Suprapubic skin (tissue), 4 donors: Measurements from ENCODE around the gene TSPAN14.

Experiments
- EP300 ChIP-seq: sonication (generic); formaldehyde crosslinking; IDR thresholded peaks from one replicate; pipeline ENCODE4 v1.6.1; 2017; ENCODE audit warnings: antibody characterized with exemption
- POLR2A ChIP-seq, 2 donors: fragments of 450-650 bp; IDR thresholded peaks; one replicate each; pipeline ENCODE4 v1.6.1; 2017; ENCODE audit warnings: antibody characterized with exemption in 2 of 2, mild to moderate bottlenecking in 2 of 2, moderate library complexity in 2 of 2
- POLR2AphosphoS5 ChIP-seq, 3 donors: sonication (generic); formaldehyde crosslinking; IDR thresholded peaks; one replicate each; pipeline ENCODE4 v1.6.1; 2017; ENCODE audit warnings: antibody characterized with exemption in 3 of 3
- TF ChIP-seq, protein P1 (sequence below), 2 donors: fragments of 200-600 bp in 1 of 2; fragments of 450-650 bp in 1 of 2; sonication (generic) in 1 of 2; IDR thresholded peaks; one replicate each; pipeline ENCODE4 v1.5.1; 2016 to 2019; ENCODE audit warnings: antibody characterized with exemption in 2 of 2, mild to moderate bottlenecking in 1 of 2, moderate library complexity in 1 of 2

DNA sequence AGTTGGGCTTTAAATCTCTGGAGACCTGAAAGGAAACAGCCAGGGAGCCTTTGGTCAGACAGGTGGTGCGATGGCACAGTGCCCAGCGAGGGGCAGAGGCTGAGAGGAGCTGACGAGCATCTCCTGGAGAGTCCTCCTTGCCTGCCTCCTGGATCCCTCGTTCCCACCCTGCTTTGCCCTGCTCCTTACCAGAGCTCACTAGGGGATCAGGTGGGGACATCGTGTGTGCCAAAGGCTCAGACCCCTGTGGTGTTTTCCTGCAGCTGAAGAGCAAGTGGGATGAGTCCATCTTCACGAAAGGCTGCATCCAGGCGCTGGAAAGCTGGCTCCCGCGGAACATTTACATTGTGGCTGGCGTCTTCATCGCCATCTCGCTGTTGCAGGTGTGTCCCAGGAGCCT, 61.8 kb downstream of the TSPAN14 start:
- TF ChIP-seq, protein P1, sequence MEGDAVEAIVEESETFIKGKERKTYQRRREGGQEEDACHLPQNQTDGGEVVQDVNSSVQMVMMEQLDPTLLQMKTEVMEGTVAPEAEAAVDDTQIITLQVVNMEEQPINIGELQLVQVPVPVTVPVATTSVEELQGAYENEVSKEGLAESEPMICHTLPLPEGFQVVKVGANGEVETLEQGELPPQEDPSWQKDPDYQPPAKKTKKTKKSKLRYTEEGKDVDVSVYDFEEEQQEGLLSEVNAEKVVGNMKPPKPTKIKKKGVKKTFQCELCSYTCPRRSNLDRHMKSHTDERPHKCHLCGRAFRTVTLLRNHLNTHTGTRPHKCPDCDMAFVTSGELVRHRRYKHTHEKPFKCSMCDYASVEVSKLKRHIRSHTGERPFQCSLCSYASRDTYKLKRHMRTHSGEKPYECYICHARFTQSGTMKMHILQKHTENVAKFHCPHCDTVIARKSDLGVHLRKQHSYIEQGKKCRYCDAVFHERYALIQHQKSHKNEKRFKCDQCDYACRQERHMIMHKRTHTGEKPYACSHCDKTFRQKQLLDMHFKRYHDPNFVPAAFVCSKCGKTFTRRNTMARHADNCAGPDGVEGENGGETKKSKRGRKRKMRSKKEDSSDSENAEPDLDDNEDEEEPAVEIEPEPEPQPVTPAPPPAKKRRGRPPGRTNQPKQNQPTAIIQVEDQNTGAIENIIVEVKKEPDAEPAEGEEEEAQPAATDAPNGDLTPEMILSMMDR (IDR thresholded peaks at IDR 0.05) = no peak
- TF ChIP-seq POLR2AphosphoS5 (IDR thresholded peaks at IDR 0.05) (no peak), POLR2A (IDR thresholded peaks at IDR 0.05) (no peak), EP300 (no peak)
